Right lobe of liver (tissue), 4 donors: Measurements from ENCODE around the gene CIDEA.
"Not testable (repeated sequence)": the region's sequence is repeated elsewhere in the genome, so short reads cannot be mapped to it uniquely, and the experiment has no call there.

Experiments used
- CTCF ChIP-seq, 4 donors: fragments of 200-600 bp in 3 of 4; fragments of 450-650 bp in 1 of 4; IDR thresholded peaks; one replicate each; pipeline versions ENCODE4 v1.5.1 to v1.8.0; 2016 to 2022; ENCODE audit warnings: antibody characterized with exemption in 4 of 4, mild to moderate bottlenecking in 2 of 4
- POLR2A ChIP-seq: fragments of 450-650 bp; IDR thresholded peaks from one replicate; pipeline ENCODE4 v1.6.1; 2017; ENCODE audit warnings: antibody characterized with exemption, mild to moderate bottlenecking
- donor health status: DM: no; HTN: no; CAD: no.
- donor health status: DM: no; HTN: no; CAD: no.
- donor health status: DM: no; HTN: yes; CAD: no.

- not testable (repeated sequence) for TF ChIP-seq CTCF (IDR thresholded peaks at IDR 0.05); POLR2A
These were observed 30.8 kb upstream of the CIDEA start for GRCh38 chr18:12223326-12223725.
